Measurements from ENCODE around the gene ALPG.
A peak's percentile ranks its signal among the peaks of the same experiment; 100 is the strongest.

Gene ALPG

DNA sequence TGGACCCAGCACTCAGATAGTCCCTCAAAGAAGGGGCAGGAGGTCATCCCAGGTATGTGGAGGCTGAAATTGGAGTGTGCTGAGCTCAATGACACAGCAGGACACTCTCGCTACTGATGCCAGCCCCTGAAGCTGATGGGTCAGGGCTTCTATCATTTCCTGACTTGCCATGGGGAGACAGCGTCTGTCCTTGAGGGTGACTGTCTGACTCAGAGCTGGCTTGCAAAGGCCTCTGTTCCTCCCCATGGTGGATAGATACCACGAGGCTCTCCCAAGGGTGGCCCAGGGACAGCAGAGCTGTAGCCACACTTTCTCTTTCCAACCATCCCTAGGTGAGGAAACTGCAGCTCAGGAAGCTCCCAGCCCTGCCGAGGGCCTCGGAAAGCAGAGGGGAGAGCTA lies 10.8 kb downstream of the ALPG start:
- ChIA-PET POLR2A (no interaction called here), CTCF (interaction anchor here (1.7 kb wide), 1 partner anchor 22 kb away, joined by 4 read pairs; no protein-coding TSS in a partner anchor)
- TF ChIP-seq, protein P1, sequence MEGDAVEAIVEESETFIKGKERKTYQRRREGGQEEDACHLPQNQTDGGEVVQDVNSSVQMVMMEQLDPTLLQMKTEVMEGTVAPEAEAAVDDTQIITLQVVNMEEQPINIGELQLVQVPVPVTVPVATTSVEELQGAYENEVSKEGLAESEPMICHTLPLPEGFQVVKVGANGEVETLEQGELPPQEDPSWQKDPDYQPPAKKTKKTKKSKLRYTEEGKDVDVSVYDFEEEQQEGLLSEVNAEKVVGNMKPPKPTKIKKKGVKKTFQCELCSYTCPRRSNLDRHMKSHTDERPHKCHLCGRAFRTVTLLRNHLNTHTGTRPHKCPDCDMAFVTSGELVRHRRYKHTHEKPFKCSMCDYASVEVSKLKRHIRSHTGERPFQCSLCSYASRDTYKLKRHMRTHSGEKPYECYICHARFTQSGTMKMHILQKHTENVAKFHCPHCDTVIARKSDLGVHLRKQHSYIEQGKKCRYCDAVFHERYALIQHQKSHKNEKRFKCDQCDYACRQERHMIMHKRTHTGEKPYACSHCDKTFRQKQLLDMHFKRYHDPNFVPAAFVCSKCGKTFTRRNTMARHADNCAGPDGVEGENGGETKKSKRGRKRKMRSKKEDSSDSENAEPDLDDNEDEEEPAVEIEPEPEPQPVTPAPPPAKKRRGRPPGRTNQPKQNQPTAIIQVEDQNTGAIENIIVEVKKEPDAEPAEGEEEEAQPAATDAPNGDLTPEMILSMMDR (IDR thresholded peaks at IDR 0.05; ENCODE audit: insufficient read depth, low read length, missing control alignments), result no peak
- DNase-seq (ENCODE audit: low read depth, low spot score), result no peak
- no peak overlapping the region for H3K4me3 ChIP-seq (ENCODE audit: low read depth, low read length)

DNA sequence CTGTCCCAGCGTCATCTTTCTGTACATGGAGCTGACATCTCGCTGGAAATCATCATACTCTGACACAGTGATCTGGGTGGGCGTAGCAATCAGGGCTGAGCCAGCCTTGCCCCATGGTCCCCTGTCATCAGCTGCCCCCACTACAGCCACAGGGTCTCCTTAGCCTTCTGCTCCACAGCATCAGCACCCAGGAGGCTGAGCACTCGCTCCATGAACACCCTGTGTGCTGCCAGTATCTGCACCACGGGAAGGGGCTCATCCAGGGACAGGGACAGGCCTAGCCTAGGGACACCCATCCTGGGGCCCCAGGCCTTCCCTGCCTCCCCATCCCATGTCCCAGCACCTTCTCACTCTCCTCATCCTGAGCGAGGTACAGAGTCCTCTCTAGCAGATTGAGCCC lies 11.4 kb downstream of the ALPG start:
- POLR2A ChIA-PET, result no interaction called here
- DNase-seq (ENCODE audit: low read depth, low spot score), result no peak
- CTCF ChIA-PET, result interaction anchor here (1.7 kb wide), 1 partner anchor 21 kb away, joined by 4 read pairs; no protein-coding TSS in a partner anchor
- TF ChIP-seq, protein P1 (IDR thresholded peaks at IDR 0.05; ENCODE audit: insufficient read depth, low read length, missing control alignments), result no peak
- H3K4me3 ChIP-seq (ENCODE audit: low read depth, low read length), result no peak overlapping the region

DNA sequence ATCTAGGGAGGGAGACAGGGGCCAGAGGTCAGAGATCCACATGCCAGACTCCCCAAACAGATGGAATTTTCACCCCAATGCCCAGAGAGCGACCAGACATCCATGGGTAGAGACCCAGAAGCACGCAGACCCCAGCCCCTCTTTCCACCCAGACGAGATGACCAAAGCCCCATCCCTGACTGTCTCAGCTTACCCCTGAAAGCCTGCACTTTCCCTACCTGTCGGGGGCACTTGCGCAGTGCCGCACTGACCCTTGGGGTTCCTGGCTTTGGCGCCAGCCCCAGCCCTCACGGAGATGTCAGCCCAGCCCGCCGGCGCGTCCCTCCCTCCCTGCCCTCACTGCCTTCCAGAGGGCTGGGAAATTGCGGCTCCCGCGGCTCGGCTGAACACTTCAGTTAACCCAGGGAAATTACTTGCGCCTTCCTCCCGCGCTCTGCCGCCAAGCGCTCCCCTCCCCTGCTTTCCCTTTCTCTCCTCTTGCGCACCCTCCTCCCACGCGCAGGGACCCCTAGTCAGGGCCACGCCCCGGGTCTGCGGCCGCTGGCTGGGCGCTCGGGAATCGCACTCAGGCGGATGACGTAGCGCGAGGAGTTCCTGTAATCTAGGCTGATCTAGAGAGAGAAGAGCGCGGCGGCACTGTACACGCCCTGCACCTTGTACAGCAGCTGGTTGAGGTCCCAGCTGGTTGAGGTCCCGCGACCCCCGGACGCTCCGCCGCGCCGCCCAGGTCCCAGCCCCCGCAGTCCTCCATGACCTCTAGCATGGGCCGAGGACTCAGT lies 12.0 kb downstream of the ALPG start:
- DNase-seq (ENCODE audit: low read depth, low spot score), result no peak
- TF ChIP-seq, protein P1 (IDR thresholded peaks at IDR 0.05; ENCODE audit: insufficient read depth, low read length, missing control alignments), result no peak
- POLR2A ChIA-PET, result no interaction called here
- peak overlapping the region; percentile 20 for H3K4me3 ChIP-seq (ENCODE audit: low read depth, low read length)
- CTCF ChIA-PET, result interaction anchor here (1.7 kb wide), 1 partner anchor 21 kb away, joined by 4 read pairs; no protein-coding TSS in a partner anchor

DNA sequence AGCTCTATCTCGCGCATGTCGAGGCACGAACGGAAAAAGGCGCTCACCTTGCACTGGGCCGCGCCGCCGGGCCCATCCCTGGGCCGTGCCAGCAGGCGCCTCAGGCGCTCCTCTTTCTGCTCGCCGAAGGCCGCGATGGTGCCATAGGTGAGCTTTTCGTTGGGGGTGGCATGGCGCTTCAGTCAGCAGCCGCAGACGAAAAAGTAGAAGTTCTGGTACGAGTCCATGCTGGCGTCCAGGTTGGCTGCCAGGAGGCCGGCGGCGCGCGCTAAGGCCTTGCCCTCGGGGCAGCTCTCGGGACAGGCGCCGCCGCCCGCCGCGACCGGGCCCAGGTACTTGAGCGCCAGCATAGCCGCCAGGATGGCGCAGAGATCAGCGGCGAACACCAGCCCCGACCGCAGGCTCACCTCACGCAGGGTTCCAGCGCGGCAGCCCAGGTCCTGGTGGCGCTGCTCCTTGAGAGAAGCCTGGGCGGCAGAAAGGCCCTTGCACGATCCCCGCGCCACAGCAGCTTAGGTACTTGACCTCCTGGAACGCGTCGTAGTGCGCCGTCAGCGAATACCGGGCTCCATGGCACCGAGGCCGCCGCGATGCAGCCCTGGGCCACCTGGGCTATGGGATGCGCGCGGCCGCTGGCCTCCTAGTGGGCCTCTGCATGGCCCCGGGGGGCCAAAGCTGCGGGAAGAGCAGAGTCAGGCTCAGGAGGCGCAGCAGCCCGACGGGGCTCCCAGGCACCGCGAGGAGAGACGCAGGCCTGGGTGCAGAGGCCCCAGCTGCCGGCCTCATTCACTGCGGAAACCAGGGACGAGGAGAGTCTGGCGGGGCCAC lies 12.8 kb downstream of the ALPG start:
- TF ChIP-seq, protein P1 (IDR thresholded peaks at IDR 0.05; ENCODE audit: insufficient read depth, low read length, missing control alignments), result no peak
- CTCF ChIA-PET, result no interaction called here
- no peak for DNase-seq (ENCODE audit: low read depth, low spot score)
- POLR2A ChIA-PET, result no interaction called here
- H3K4me3 ChIP-seq (ENCODE audit: low read depth, low read length), result no peak overlapping the region

DNA sequence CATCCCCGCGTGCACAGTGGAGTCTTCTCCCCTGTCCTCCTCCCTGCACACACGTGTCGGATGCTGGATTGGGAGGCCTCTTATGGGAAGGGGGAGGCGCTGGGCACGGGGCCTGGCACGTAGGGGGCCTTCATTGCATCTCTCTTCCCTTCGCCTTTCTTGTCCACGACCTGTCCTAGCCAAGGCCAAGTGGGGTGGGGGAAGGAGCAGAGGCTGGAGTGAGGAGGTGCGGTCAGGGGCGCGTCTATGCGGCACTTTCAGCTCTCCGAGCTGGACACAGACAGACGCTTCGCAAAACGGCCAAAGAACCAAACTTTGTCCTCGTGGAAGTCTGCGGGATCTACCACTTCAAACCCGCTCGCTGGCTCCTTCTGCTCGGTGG lies 13.4 kb downstream of the ALPG start:
- ChIA-PET CTCF (no interaction called here), POLR2A (no interaction called here)
- no peak for DNase-seq (ENCODE audit: low read depth, low spot score)
- TF ChIP-seq, protein P1 (IDR thresholded peaks at IDR 0.05; ENCODE audit: insufficient read depth, low read length, missing control alignments), result no peak
- H3K4me3 ChIP-seq (ENCODE audit: low read depth, low read length), result no peak overlapping the region

All from AG04449 (cell line).